Measurements from ENCODE around the gene ANK2. TPM values are rescaled to one million over a fixed set of nuclear protein-coding genes. Genes with fewer than 3 reads are reported as not detected.

ANK2 gene
- total RNA-seq, 4 donors from 2014 or later: 74.2 to 127 (median 87.5) TPM

DNA sequence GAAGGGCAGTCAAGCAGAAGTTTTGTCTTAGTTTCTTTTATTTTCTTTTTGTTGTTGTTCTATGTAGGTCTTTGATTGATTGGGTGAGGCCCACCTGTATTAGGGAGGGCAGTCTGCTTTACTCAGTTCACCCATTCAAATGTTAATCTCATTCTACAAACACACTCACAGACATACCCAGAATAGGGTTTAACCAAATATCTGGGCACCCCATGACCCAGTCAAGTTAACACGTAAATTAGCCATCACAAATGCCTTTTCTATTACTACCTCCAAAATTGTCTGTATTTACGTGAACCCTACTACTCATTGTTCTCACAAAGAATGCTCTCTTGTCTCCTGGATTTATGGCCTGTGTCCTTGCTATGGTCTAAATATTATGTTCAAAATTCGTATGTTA lies 339.7 kb downstream of the ANK2 start:
- in situ Hi-C loops (cut with MboI; ENCODE audit: low sequenced_read_pairs in 4 of 4): loop anchor here (25.0 kb wide), 4 partner anchors 398 to 998 kb away; no protein-coding TSS in a partner anchor

DNA sequence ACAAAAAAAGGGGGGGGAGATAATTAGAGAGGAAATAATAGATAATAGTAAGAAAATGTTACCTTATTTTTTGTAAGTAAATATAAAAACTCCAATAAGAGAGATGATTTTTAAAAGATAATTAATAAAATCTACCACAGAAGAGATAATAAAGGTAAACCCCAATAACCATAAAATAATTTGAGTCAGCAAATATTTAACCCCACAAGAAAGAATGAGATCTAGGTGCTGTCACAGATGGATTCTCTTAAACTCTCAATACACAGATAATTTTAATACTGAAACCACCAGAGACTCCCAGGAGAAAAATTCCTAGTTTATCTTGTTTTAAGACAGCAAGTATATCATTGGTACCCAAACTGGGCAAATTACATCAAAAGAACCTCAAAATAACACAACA lies 341.4 kb downstream of the ANK2 start:
- H3K27ac ChIP-seq: no peak overlapping the region
- intact Hi-C loops (cut with DNase I; ENCODE audit: low total_unique reads): loop anchor here (5.0 to 10.0 kb wide), 2 partner anchors 294 to 516 kb away; no protein-coding TSS in a partner anchor
- no peak overlapping the region for H3K4me3 ChIP-seq
- in situ Hi-C loops (cut with MboI; ENCODE audit: low sequenced_read_pairs in 4 of 4): loop anchor here (10.0 to 25.0 kb wide), 6 partner anchors 154 to 996 kb away; partner anchors contain the start of gene CAMK2D (in 1 of the 4)
- H3K4me1 ChIP-seq: peaks cover 0 to 16% of the 10 kb centered on the region in 2 donors
- TF ChIP-seq, protein P1, sequence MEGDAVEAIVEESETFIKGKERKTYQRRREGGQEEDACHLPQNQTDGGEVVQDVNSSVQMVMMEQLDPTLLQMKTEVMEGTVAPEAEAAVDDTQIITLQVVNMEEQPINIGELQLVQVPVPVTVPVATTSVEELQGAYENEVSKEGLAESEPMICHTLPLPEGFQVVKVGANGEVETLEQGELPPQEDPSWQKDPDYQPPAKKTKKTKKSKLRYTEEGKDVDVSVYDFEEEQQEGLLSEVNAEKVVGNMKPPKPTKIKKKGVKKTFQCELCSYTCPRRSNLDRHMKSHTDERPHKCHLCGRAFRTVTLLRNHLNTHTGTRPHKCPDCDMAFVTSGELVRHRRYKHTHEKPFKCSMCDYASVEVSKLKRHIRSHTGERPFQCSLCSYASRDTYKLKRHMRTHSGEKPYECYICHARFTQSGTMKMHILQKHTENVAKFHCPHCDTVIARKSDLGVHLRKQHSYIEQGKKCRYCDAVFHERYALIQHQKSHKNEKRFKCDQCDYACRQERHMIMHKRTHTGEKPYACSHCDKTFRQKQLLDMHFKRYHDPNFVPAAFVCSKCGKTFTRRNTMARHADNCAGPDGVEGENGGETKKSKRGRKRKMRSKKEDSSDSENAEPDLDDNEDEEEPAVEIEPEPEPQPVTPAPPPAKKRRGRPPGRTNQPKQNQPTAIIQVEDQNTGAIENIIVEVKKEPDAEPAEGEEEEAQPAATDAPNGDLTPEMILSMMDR (IDR thresholded peaks at IDR 0.05 in 4 of 5, conservative IDR thresholded peaks at IDR 0.05 in 1 of 5): no peak
- no peak for TF ChIP-seq POLR2A (IDR thresholded peaks at IDR 0.05)
- ATAC-seq (no peak), DNase-seq (no peak)
- H3K27me3 ChIP-seq: no peaks in the 10 kb centered on the region
- no peaks in the 10 kb centered on the region for H3K9me3 ChIP-seq
- H3K36me3 ChIP-seq: no peaks in the 10 kb centered on the region

More for the DNA sequence above, 339.7 kb downstream of the ANK2 start:
- Histone ChIP-seq H3K4me1 (peaks cover 3 to 14% of the 10 kb centered on the region in 2 donors), H3K27me3 (no peaks in the 10 kb centered on the region), H3K4me3 (no peak overlapping the region), H3K36me3 (no peaks in the 10 kb centered on the region), H3K27ac (no peak overlapping the region), H3K9me3 (no peaks in the 10 kb centered on the region)
- no peak for ATAC-seq
- no peak for DNase-seq
- TF ChIP-seq, protein P1 (IDR thresholded peaks at IDR 0.05 in 4 of 5, conservative IDR thresholded peaks at IDR 0.05 in 1 of 5): no peak
- TF ChIP-seq POLR2A (IDR thresholded peaks at IDR 0.05): no peak
- intact Hi-C loops (cut with DNase I; ENCODE audit: low total_unique reads): no loop called here

DNA sequence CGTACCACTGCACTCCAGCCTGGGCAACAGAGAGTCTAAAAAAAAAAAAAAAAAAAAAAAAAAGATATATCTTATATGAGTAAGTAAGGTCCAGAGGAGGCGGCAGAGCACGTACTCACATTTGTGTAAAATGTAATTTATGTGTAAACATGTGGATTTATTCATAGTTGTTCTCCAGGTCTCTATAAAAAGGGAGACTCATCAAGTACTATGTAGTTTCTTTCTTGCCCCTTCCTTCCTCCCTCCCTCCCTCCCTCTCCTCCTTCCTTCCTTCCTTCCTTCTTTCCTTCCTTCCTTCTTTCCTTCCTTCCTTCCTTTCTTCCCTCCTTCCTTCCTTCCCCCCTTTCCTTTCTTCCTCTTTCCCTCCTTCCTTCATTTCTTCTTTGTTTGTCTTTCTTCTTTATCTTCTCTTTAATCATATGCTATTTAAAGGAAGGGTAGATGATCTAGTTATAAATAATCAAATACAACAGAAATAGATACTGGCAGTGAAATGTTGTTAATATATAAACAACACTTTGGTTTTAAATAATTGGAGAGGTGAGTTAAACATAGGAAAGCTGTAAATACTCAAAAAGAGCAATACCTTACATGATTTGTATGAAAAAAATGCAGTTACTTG lies 344.8 kb downstream of the ANK2 start:
- H3K4me1 ChIP-seq: peaks cover 0 to 7% of the 10 kb centered on the region in 2 donors
- ATAC-seq: no peak
- no peak for DNase-seq
- no peak for TF ChIP-seq POLR2A (IDR thresholded peaks at IDR 0.05)
- TF ChIP-seq, protein P1 (IDR thresholded peaks at IDR 0.05 in 4 of 5, conservative IDR thresholded peaks at IDR 0.05 in 1 of 5): no peak
- intact Hi-C loops (cut with DNase I; ENCODE audit: low total_unique reads) (loop anchor here (1.0 to 10.0 kb wide), 5 partner anchors 153 to 677 kb away; partner anchors contain the start of gene CAMK2D), in situ Hi-C loops (cut with MboI; ENCODE audit: low sequenced_read_pairs in 4 of 4) (loop anchor here (10.0 to 25.0 kb wide), 6 partner anchors 151 to 993 kb away; partner anchors contain the start of gene CAMK2D (in 1 of the 4))
- H3K27me3 ChIP-seq: no peaks in the 10 kb centered on the region
- H3K36me3 ChIP-seq: no peaks in the 10 kb centered on the region
- H3K9me3 ChIP-seq: no peaks in the 10 kb centered on the region
- H3K4me3 ChIP-seq: no peak overlapping the region
- H3K27ac ChIP-seq: no peak overlapping the region

DNA sequence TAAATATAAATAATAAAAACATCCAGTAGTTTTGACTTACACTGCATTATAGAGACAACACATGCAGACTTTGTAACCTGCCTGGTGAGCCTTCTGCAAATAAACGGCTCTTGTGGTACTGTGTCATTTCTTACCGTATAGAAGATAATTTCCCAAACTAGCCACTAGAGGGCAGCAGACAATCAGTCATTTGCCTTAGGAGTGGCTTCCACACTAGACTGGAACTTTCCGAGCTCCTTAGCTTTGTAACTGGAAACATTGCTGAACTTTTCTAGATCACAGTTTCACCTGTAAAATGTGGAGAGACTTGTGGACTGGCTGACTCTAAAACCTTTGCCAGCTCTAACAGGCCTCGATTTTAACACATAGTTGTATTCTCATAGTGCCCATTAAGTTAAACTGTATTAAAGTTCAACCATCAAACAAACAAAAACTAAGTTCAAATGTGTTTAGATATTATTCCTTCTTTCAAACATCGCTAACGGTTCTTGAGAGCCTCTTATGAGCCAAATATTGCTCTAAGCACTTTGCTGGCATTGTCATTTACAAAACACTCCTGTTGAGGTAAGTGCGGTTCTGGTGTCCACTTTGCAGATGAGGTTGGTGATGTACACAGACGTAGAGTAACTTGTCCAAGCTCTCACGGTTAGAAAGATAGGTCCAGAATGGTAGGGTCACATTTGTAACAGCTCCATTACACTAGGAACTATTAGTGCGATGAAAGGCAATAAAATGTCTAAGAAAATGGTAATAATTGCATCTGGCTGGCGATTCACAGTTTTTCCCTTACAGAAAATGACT lies 345.5 kb downstream of the ANK2 start:
- in situ Hi-C loops (cut with MboI; ENCODE audit: low sequenced_read_pairs in 4 of 4): loop anchor here (10.0 to 25.0 kb wide), 6 partner anchors 150 to 992 kb away; partner anchors contain the start of gene CAMK2D (in 1 of the 4)
- H3K27ac ChIP-seq: no peak overlapping the region
- TF ChIP-seq POLR2A (IDR thresholded peaks at IDR 0.05): no peak
- TF ChIP-seq, protein P1 (IDR thresholded peaks at IDR 0.05 in 4 of 5, conservative IDR thresholded peaks at IDR 0.05 in 1 of 5): peak; percentile 82 to 93 (median 88)
- H3K27me3 ChIP-seq: no peaks in the 10 kb centered on the region
- DNase-seq: peak; percentile 19 to 52
- peak; percentile 97 to 99 for ATAC-seq
- intact Hi-C loops (cut with DNase I; ENCODE audit: low total_unique reads): loop anchor here (1.0 to 10.0 kb wide), 6 partner anchors 137 to 676 kb away; partner anchors contain the start of gene CAMK2D
- no peak overlapping the region for H3K4me3 ChIP-seq
- H3K9me3 ChIP-seq: no peaks in the 10 kb centered on the region
- no peaks in the 10 kb centered on the region for H3K36me3 ChIP-seq
- peaks cover 0 to 7% of the 10 kb centered on the region in 2 donors for H3K4me1 ChIP-seq
